Fibroblast of lung (primary cell): ENCODE measurements around the gene CCDC92B. TPM values are rescaled to one million over a fixed set of nuclear protein-coding genes. Genes with fewer than 3 reads are reported as not detected.
A peak's percentile ranks its signal among the peaks of the same experiment; 100 is the strongest.

ENCODE experiments used
- DNase-seq, 2 donors: peaks; one replicate each; pipeline versions ENCODE4 v3.0.0 to v3.0.0-alpha.2; 2010; ENCODE audit warnings: low read depth in 2 of 2
- H2AFZ ChIP-seq: 2 replicates; pipeline ENCODE4 v1.5.1; 2012; ENCODE audit warnings: low read length, control low read depth, inconsistent platforms
- H3K27ac ChIP-seq: 2 replicates; pipeline ENCODE4 v1.5.1; 2011; ENCODE audit warnings: low read length, control low read depth; ENCODE audit not compliant: insufficient read depth
- H3K27me3 ChIP-seq: 2 replicates; pipeline ENCODE4 v1.5.1; 2011; ENCODE audit warnings: mild to moderate bottlenecking, low read length; ENCODE audit not compliant: control insufficient read depth, insufficient read depth
- H3K36me3 ChIP-seq: 2 replicates; pipeline ENCODE4 v1.5.1; 2011; ENCODE audit warnings: low read length; ENCODE audit not compliant: control insufficient read depth, insufficient read depth
- H3K4me1 ChIP-seq: 2 replicates; pipeline ENCODE4 v1.5.1; 2011; ENCODE audit warnings: low read length; ENCODE audit not compliant: control insufficient read depth, insufficient read depth; ENCODE audit errors: extremely low read depth
- H3K4me2 ChIP-seq: 2 replicates; pipeline ENCODE4 v1.5.1; 2011; ENCODE audit warnings: low read length, control low read depth; ENCODE audit not compliant: insufficient read depth; ENCODE audit errors: extremely low read depth
- H3K4me3 ChIP-seq, 4 experiments: fragments of 200-600 bp in 1 of 4; sonication (generic) in 1 of 4; replicated peaks in 1 of 4; 2 replicates each; pipeline ENCODE4 v1.5.1; 2011 to 2016; ENCODE audit warnings: low read length in 4 of 4, low read depth in 3 of 4, mild to moderate bottlenecking in 3 of 4, control low read depth in 2 of 4, inconsistent platforms in 1 of 4, mixed read lengths in 1 of 4; ENCODE audit not compliant: insufficient read depth in 1 of 4; ENCODE audit errors: control extremely low read depth in 1 of 4
- H3K79me2 ChIP-seq: 2 replicates; pipeline ENCODE4 v1.5.1; 2012; ENCODE audit warnings: mild to moderate bottlenecking, low read length, inconsistent platforms; ENCODE audit not compliant: control insufficient read depth, insufficient read depth
- H3K9ac ChIP-seq: 2 replicates; pipeline ENCODE4 v1.5.1; 2011; ENCODE audit warnings: mild to moderate bottlenecking, low read length, control low read depth; ENCODE audit not compliant: insufficient read depth
- H3K9me3 ChIP-seq: 2 replicates; pipeline ENCODE4 v1.5.1; 2012; ENCODE audit warnings: low read depth, low read length; ENCODE audit not compliant: control insufficient read depth, insufficient read depth
- H4K20me1 ChIP-seq: 2 replicates; pipeline ENCODE4 v1.5.1; 2011; ENCODE audit warnings: low read length; ENCODE audit not compliant: control insufficient read depth, insufficient read depth; ENCODE audit errors: extremely low read depth
- EZH2 ChIP-seq: IDR thresholded peaks from 2 replicates; pipeline ENCODE4 v1.5.1; 2012; ENCODE audit warnings: low read length, control low read depth, mild to moderate bottlenecking; ENCODE audit errors: missing control alignments
- polyA plus RNA-seq, 2 donors: library from polyadenylated mRNA; depleted of rRNA in 1 of 2; stranded (reverse) in 1 of 2; unstranded in 1 of 2; fragments of >200 nt; gene quantifications; 2 replicates each; pipeline ENCODE4 v1.2.1, GENCODE V29; 2011 to 2012; ENCODE audit warnings: missing spikeins in 1 of 2
- total RNA-seq: library from RNA; depleted of rRNA; stranded (reverse); fragments of >200 nt; gene quantifications from 2 replicates; pipeline ENCODE4 v1.2.1, GENCODE V29; 2014
- TF ChIP-seq, protein P1 (sequence below), 2 donors: IDR thresholded peaks in 1 of 2; conservative IDR thresholded peaks in 1 of 2; 1 replicate in 1 of 2; 2 replicates in 1 of 2; pipeline ENCODE4 v1.5.1; 2011 to 2012; ENCODE audit warnings: low read length in 2 of 2, control low read depth in 1 of 2, inconsistent platforms in 1 of 2, low read depth in 1 of 2, mild to moderate bottlenecking in 1 of 2

Gene CCDC92B
- total and polyA plus RNA-seq, 2 donors (not counting 1 experiment from before 2014, with no cell fraction given): not detected

- no peak for TF ChIP-seq EZH2
- TF ChIP-seq, protein P1, sequence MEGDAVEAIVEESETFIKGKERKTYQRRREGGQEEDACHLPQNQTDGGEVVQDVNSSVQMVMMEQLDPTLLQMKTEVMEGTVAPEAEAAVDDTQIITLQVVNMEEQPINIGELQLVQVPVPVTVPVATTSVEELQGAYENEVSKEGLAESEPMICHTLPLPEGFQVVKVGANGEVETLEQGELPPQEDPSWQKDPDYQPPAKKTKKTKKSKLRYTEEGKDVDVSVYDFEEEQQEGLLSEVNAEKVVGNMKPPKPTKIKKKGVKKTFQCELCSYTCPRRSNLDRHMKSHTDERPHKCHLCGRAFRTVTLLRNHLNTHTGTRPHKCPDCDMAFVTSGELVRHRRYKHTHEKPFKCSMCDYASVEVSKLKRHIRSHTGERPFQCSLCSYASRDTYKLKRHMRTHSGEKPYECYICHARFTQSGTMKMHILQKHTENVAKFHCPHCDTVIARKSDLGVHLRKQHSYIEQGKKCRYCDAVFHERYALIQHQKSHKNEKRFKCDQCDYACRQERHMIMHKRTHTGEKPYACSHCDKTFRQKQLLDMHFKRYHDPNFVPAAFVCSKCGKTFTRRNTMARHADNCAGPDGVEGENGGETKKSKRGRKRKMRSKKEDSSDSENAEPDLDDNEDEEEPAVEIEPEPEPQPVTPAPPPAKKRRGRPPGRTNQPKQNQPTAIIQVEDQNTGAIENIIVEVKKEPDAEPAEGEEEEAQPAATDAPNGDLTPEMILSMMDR (conservative IDR thresholded peaks at IDR 0.05 in 1 of 2, IDR thresholded peaks at IDR 0.05 in 1 of 2; ENCODE audit: low read depth in 1 of 2, low read length in 2 of 2): no peak
- no peak for DNase-seq
- Histone ChIP-seq H3K27ac (no peak overlapping the region), H3K27me3 (no peaks in the 10 kb centered on the region), H3K9me3 (no peaks in the 10 kb centered on the region), H3K9ac (no peak overlapping the region), H3K79me2 (no peaks in the 10 kb centered on the region), H3K36me3 (peaks cover 6% of the 10 kb centered on the region), H3K4me3 (no peak overlapping the region), H4K20me1 (peaks cover 4% of the 10 kb centered on the region), H2AFZ (no peak overlapping the region), H3K4me2 (no peak overlapping the region), H3K4me1 (peaks cover 10% of the 10 kb centered on the region)
Measured at GRCh38 chr17:2684549-2684948, 64.9 kb downstream of the CCDC92B start.

DNA sequence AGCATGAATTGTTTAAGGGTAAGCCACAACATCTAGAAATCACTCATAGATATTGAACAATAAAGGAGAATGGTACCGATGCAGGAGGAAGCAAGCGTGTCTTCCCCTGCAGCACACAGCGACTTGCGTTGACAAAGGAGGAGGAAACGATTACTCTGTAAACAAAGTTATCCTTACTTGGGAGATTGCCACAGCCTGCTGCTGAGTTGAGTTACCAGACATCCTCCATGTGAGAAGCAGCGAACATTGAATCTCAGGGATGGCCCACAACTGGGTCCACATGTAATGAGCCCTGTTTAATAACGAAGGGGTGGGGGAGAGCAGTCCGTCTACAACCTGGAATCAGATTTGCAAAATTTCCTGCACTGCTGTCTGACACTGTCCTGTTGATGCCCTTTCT is 65.5 kb downstream of the CCDC92B start:
- H3K4me2 ChIP-seq: no peak overlapping the region
- peak in 1 of 2 donors; percentile 57 for DNase-seq
- H3K36me3 ChIP-seq: peaks cover 2% of the 10 kb centered on the region
- H3K4me3 ChIP-seq: no peak overlapping the region
- no peaks in the 10 kb centered on the region for H3K27me3 ChIP-seq
- TF ChIP-seq, protein P1 (conservative IDR thresholded peaks at IDR 0.05 in 1 of 2, IDR thresholded peaks at IDR 0.05 in 1 of 2; ENCODE audit: low read depth in 1 of 2, low read length in 2 of 2): no peak
- no peak for TF ChIP-seq EZH2
- peaks cover 4% of the 10 kb centered on the region for H4K20me1 ChIP-seq
- peaks cover 10% of the 10 kb centered on the region for H3K4me1 ChIP-seq
- H3K79me2 ChIP-seq: peaks cover 2% of the 10 kb centered on the region
- H3K9me3 ChIP-seq: no peaks in the 10 kb centered on the region
- H3K9ac ChIP-seq: no peak overlapping the region
- H2AFZ ChIP-seq: no peak overlapping the region
- H3K27ac ChIP-seq: no peak overlapping the region

GRCh38 chr17:2682176-2682938 is 67.1 kb downstream of the CCDC92B start:
- Histone ChIP-seq H3K9ac (no peak overlapping the region), H4K20me1 (peaks cover 4% of the 10 kb centered on the region), H3K4me2 (no peak overlapping the region), H3K27me3 (no peaks in the 10 kb centered on the region), H3K4me3 (no peak overlapping the region), H2AFZ (no peak overlapping the region), H3K27ac (no peak overlapping the region), H3K4me1 (peaks cover 10% of the 10 kb centered on the region), H3K79me2 (peaks cover 2% of the 10 kb centered on the region), H3K36me3 (peaks cover 5% of the 10 kb centered on the region), H3K9me3 (no peaks in the 10 kb centered on the region)
- TF ChIP-seq EZH2: no peak
- TF ChIP-seq, protein P1 (conservative IDR thresholded peaks at IDR 0.05 in 1 of 2, IDR thresholded peaks at IDR 0.05 in 1 of 2; ENCODE audit: low read depth in 1 of 2, low read length in 2 of 2): no peak
- DNase-seq: peak; percentile 17 to 32
